HPDE6-E6E7 (cell line): Measurements from ENCODE around the gene IQUB.
A peak's percentile ranks its signal among the peaks of the same experiment; 100 is the strongest.
"Not testable (repeated sequence)": the region's sequence is repeated elsewhere in the genome, so short reads cannot be mapped to it uniquely, and the experiment has no call there.

Experiments
- DNase-seq: peaks from one replicate; pipeline ENCODE4 v3.0.0; 2011; ENCODE audit warnings: missing footprints; ENCODE audit errors: extremely low spot score

The IQUB gene

DNA sequence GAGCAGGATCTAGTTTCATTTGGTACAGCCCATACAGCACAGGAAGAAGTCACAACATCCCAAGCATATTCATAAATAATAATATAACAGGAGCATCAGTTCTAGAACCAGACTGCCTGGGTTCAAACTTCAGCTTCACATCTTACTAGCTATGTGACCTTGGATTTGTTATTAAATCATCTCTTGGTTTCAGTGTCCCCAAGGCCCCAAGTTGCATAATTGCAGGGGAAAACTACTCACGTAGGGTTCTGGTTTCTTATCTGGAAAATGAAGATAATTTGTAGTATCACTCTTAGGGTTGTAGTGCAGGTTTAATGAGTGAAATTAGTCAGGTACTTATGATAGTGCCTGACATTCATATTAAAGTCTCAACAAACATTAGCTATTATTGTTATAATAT, 5.5 kb upstream of the IQUB start:
- no peak for DNase-seq

DNA sequence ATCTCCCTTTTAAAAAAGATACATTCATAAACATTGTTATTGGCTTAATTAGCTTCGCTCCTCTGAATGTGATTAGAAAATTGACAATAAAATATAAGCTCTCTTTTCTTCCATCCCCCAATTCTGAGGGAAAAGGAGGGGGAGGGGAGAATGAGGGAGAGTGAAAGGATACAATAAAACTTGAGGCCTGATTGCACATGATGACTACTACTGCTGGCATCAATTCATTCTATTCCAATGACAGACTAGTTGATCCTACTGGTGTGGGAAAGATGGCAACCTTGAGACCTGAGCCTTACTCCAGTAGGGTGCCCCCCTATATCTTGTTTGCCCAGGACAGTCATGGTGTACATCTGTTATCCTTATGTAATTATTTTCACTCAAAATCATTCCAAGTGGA, 4.5 kb upstream of the IQUB start:
- DNase-seq, result no peak

DNA sequence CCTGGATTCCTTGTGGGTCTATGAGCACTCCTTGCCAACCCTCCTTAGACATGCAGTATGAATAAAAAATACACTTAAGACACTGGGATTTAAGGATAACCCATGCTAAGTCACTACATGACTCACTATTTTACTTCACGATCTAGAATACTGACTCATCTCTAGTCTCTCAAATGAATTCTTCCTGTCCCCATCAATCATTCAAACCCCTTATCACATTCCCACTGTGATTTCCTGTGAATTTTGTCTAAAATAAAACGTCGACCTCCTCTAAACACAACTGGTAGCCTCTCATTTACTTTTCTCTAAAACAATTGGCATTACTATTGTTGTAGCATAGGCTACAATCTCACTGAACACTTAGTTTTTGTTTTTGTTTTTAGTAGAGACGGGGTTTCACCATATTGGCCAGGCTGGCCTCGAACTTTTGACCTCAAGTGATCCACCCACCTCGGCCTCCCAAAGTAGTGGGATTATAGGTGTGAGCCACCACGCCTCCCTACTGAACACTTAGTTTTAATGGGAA, 3.9 kb upstream of the IQUB start:
- peak; percentile 36 for DNase-seq

DNA sequence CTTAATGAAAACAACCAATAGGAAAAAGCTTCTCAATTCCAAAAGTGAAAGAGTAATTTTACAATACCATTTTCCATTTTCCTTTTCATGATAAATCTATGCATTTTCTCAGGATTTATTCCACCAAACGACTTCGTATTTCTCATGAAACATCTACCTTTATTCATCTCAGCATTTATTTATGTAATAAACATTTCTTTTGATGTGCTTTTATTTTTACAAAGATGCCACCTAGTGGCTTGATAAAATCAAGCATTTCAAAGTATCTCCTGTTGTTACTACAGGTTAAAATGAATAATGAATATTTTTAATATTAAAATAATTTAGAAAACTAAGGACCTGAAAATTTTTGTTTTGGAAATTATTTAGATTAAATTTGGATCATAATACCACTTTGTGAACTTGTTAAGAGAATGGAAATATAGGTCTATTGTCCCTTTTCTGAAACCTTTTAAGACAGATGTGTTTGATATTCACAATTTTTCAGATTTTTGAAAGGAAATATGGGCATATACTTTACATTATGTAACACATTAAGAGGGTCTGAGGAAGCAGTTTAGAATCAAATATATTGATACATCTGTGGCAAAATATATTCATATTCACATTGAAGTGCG, 2.7 kb upstream of the IQUB start:
- no peak for DNase-seq

DNA sequence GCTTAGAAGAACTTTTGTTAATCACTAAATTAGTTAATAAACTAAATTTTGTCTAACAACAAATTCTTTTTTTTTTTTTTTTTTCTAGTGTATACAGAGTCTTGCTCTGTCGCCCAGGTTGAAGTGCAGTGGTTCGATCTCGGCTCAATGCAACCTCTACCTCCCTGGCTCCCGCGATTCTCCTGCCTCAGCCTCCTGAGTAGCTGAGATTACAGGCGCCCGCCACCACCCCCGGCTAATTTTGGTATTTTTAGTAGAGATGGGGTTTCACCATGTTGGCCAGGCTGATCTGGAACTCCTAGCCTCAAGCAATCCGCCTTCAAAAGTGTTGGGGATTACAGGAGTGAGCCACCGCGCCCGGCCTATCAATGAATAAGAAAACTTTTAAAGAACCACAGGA, 1.1 kb upstream of the IQUB start:
- DNase-seq, result no peak

DNA sequence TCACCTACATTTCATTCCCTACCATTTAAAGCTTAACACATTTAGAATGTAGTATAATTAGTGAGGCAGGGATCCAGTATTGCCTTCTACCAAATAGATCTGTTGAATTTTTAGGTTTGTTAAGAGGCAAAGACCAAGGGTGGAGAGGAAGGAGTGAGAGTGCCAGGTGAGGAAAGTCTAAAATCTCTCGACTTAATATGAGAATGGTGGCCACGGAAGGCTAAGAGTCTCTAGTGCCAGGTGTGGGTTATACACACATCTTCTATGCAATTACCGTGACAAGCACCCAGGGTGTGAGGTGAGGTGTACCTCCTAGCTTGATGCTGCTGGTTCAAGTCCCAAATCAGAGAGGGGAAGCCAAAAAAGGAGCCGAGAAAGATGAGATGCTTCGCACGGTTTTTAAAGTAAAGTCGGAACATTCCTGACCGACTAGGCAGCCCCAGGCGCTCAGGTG, 439 bp downstream of the IQUB start:
- DNase-seq, result peak; percentile 9

DNA sequence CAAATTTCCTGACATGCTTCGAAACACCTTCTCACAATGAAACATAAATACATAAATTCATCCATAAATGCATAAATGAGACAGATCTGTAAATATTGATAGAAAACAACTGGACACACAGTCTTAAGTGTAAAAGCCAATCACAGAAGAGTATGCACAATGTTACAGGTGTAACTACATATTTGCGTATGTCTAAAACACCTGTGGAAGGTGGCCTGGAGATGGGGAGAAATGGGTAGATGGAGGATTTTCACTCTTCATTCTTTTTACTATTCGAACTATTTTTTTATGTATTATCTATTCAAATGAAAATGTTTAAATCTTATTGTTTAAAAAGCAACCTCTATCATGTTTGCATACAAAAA, 860 bp downstream of the IQUB start:
- DNase-seq, result no peak

DNA sequence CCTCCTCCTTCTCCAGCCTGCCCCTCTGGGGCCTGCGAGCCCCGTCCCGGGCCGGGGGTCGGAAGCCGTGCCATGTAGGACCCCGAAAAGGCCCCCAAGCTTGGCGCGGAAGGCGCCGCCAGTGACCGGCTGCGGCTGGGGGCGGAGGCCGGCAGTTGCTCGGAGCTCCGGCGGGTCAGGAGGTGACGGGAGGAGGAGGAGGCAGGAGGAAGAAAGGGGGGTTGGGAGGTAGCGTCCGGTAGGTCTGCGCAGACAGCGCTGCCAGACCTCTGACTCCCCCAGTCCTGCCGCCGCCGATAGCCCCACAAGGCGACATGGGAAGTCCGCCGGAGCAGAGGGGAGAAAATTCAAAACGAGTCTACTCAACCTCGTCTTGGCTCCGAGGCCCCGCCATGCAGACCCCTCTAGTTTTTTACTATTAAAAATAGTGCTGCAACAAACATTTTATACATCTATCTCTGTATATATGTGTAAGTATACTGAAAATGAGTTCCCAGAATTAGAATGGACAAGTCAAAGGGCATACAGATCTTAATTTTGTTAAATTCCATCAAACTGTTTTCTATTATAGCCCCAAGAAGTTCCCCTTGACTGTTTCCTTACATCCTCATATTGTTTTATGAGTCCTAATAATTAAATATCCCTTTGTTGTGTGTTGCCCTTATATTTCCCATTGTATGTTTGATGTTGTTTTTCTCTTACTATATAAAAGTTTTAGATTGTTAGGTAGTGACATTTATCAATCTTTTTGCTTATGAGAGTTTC, 1.4 kb downstream of the IQUB start:
- DNase-seq, result not testable (repeated sequence)

DNA sequence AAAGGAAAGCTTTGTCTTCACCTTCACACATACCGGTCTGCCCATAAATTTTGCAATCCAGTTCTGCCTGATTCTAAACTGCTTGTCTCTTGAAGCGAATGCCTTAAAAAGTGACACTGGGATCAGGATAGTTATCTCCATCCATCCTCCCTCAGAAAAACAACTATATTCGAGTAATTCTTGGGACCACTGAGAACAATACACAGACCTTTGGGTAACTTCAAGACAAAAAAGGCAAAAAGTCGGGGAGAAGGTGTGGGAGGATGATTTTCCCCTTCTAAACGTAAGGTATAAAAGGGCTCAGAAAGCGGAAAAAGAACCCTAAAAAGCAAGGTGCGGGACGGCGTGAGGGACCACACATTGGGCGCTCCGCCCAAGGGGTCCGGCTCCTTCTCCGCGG, 2.1 kb downstream of the IQUB start:
- not testable (repeated sequence) for DNase-seq

DNA sequence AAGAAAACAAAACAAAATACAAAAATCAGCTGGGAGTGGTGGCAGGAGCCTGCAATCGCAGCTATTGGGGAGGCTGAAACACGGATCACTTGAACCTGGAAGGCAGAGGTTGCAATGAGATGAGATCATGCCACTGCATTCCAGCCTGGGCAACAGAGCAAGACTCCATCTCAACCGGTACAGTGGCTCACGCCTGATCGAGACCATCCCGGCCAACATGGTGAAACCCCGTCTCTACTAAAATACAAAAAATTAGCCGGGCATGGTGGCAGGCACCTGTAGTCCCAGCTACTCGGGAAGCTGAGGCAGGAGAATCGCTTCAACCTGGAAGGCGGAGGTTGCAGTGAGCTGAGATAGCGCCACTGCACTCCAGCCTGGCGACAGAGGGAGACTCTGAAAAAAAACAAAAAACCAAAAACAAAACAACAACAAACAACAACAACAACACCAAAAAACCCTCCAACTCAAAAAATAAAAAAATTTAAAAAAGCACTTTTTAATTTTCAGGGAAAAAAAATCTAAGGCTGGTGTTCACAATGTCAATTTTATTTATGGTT, 4.3 kb downstream of the IQUB start:
- not testable (repeated sequence) for DNase-seq

DNA sequence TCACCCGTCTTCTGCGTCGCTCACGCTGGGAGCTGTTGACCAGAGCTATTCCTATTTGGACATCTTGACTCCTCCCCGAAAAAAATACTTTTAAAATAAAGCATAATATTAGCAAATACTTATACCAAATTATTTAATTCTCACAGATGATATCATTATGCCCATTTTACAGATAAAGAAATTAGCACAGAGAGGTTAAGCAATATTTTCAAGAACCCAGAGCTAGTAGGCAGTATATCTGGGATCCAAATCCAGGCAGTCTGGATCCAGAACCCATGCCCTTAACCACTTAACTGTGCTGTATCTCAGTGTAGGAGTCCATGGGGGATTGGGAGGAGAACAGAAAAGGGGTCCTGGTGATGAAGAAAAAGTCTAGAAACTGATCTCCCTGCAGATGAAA, 6.1 kb downstream of the IQUB start:
- no peak for DNase-seq

DNA sequence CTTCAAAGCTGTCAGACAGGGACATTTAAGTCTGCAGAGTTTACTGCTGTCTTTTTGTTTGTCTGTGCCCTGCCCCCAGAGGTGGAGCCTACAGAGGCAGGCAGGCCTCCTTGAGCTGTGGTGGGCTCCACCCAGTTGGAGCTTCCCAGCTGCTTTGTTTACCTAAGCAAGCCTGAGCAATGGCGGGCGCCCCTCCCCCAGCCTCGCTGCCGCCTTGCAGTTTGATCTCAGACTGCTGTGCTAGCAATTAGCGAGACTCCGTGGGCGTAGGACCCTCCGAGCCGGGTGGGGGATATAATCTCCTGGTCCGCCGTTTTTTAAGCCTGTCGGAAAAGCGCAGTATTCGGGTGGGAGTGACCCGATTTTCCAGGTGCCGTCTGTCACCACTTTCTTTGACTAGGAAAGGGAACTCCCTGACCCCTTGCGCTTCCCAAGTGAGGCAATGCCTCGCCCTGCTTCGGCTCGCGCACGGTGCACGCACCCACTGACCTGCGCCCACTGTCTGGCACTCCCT, 6.6 kb downstream of the IQUB start:
- DNase-seq, result not testable (repeated sequence)

DNA sequence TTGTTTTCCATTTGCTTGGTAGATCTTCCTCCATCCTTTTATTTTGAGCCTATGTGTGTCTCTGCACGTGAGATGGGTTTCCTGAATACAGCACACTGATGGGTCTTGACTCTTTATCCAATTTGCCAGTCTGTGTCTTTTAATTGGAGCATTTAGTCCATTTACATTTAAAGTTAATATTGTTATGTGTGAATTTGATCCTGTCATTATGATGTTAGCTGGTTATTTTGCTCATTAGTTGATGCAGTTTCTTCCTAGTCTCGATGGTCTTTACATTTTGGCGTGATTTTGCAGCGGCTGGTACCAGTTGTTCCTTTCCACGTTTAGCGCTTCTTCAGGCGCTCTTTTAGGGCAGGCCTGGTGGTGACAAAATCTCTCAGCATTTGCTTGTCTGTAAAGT, 7.9 kb downstream of the IQUB start:
- not testable (repeated sequence) for DNase-seq

DNA sequence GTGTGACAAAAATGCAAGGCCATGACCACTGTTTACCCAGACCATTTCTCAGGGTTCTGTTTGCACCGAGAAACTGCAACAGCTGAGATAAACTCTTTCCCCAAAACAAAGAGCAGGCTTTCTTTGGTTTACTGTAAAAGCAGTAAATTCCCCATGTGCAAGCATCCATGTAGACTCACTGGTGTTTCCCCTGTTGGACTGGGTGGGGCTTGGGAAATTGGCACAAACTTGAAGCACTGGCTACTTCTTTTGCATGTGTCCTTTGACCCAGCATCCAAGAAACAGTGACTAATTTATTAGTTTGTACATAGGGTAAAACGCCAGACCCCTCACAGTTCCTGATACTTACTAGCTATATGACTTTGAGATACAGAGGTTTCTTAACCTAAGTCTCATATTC, 12.3 kb downstream of the IQUB start:
- no peak for DNase-seq

DNA sequence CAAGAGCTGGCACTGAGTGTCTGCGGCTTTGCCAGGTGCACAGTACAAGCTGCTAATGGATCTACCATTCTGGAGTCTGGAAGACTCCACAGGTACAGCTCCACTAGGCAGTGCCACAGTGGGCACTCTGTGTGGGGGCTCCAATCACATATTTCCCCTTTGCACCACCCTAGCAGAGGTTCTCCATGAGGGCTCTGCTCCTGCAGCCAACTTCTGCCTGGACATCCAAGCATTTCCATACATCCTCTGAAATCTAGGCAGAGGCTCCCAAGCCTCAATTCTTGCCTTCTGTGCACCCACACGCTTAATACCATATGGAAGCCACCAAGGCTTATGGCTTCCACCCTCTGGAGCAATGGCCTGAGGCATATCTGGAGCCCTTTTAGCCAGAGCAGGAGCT, 29.2 kb downstream of the IQUB start:
- no peak for DNase-seq

DNA sequence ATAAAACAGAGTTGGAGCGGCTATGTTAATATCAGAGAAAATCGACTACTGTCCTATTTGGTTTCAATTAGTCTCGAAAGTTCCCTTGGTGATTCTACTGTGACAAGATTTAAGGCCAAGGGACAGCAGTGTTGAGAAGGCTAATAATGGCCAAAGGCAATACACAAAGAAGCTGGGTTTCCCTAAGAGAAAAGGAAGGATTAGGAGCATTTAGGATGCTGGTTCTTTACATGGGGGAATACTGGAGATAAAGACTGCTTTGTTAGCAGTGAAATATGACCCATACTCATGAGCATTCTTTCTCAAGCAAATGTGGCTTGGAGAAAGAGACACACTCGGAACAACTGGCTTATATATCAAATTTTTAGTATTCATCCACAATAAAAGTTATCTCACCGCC, 32.2 kb downstream of the IQUB start:
- DNase-seq, result no peak

DNA sequence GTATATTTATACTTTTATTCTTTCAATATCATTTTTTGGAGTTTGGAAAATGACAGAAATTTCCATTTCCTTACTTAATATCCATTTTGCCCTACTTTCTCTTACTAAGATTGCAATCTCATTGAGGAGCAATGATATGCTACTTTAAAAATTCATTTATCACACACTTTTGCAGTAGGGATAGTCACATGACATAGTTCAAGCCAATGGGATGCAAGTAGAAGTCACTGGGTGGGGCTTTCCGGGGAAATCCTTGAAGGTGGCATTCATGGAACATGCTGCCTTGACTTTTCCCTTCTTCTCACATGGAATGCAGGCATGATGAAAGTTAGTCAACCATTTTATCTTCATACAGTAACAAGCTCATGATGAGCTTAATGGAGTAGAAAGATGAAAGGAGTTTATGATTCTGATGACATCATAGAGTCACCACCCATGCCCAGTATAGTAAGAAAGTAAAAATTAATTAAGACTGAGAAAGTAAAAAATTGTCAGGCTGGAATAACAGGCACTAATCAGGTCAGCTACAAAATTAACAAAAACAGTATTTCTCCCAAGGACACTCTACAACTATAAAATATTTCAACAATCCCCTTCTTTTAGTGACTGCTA, 33.4 kb downstream of the IQUB start:
- DNase-seq, result no peak

DNA sequence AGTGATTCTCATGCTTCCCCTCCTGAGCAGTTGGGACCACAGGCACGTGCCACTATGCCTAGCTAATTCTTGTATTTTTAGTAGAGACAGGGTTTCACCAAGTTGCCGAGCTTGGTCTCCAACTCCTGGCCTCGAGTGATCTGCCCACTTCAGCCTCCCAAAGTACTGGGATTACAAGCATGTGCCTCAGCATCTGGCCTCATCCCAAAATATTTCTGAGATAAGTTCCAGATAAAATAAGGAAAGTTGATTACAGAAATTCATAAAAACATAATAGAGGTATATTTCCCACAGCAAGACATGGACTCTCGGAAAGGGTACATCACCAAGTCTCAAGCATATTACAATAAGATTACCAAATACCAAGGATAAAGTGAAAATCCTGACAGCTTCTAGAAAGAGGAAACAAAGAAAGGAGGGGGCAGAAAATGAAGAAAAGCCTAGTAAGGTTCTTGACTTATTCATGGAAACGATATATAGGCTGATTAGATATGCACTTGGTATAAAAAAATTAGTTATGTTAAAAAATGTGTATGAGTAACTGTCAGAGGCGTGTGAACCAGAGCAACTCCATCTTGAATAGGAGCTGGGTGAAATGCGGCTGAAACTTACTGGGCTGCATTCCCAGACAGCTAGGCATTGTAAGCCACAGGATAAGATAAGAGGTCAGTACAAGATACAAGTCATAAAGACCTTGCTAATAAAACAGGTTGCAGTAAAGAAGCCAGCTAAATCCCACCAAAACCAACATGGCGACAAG, 35.0 kb downstream of the IQUB start:
- DNase-seq, result no peak

DNA sequence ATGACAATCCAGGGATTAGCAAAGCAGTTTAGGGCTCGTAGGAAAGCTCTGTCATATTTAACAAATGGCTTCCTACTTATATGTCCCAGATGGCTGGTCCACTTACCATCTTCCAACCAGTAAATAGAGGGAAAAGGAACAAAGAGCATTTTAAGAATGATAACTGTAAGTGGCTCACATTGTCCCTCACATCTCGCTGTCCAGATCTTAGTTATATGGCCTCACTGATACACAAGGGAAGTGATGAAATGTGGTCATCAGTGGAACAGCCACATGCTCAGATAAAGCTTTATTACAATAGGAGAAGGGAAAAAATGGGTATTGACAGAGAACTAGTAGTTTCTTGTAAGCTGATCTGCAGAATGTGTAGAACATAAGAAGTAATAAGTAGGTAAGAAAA, 35.8 kb downstream of the IQUB start:
- no peak for DNase-seq

DNA sequence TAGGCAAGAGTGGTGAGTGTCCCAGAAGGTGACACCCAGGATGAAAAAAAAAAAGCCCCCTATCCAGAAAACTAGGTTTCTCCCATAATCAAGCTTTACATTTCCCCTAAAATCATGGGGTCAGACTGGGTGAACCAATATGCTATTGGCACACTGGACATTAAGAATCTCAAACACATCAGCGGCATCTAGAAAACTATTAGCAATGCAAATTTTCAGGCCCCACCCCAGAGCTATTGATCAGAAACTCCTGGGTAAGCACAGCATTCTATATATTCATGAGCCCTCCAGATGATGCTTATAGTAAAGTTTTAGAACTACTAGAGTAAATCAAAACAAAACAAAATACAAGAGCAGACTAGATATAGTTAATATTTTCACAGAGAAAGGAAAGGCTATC, 36.4 kb downstream of the IQUB start:
- DNase-seq, result no peak

DNA sequence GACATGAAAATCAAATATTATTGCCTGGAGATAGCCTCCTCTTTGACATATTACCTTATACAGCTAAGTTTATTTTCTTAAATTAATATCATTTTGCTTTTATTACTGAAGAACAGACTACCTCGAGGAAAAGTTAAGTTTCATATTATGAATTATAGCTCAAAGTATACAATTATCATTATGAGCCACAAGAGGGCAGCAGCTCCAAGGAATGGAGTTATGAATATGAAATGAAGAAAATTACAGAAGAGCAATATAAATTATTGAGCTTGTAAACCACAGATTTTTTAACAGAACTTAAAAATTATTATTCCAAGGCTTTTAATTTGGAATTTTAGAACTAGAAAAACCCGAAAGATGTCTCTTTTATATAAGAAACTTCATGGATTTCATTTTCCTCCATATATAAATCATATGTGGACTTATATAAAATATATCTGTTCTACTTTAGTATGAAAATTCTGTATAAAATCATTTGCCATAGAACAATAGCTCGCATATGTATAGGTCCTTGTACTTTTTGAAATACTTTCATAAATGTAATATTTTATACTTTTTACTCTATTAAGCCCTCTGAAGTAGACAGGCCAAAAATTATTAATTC, 40.1 kb downstream of the IQUB start:
- DNase-seq, result peak; percentile 4
